ENCODE results near the gene TNRC6B. TPM values are rescaled to one million over a fixed set of nuclear protein-coding genes. Genes with fewer than 3 reads are reported as not detected.

TNRC6B gene
- polyA plus RNA-seq, 1 donor from 2014 or later: 7.6 TPM

- H3K4me3 ChIP-seq (ENCODE audit: low read length): no peak overlapping the region
- peaks cover 15% of the 10 kb centered on the region for H4K20me1 ChIP-seq (ENCODE audit: insufficient read depth)
- H3K27me3 ChIP-seq (ENCODE audit: insufficient read depth, low read depth, low read length): no peaks in the 10 kb centered on the region
- H3K9me2 ChIP-seq (ENCODE audit: insufficient read depth, low read length): no peaks in the 10 kb centered on the region
- no peak overlapping the region for H3K27ac ChIP-seq (ENCODE audit: low read length)
- no peak overlapping the region for H3K9ac ChIP-seq (ENCODE audit: low read length)
- TF ChIP-seq POLR2AphosphoS5 (IDR thresholded peaks at IDR 0.05): no peak
- no peak for TF ChIP-seq EZH2 (IDR thresholded peaks at IDR 0.05; ENCODE audit: borderline replicate concordance, insufficient read depth, low read length, poor library complexity, severe bottlenecking)
- no peak for TF ChIP-seq MXI1 (conservative IDR thresholded peaks at IDR 0.05; ENCODE audit: poor library complexity, severe bottlenecking)
- TF ChIP-seq REST (IDR thresholded peaks at IDR 0.05; ENCODE audit: borderline replicate concordance): no peak
- TF ChIP-seq, protein P1, sequence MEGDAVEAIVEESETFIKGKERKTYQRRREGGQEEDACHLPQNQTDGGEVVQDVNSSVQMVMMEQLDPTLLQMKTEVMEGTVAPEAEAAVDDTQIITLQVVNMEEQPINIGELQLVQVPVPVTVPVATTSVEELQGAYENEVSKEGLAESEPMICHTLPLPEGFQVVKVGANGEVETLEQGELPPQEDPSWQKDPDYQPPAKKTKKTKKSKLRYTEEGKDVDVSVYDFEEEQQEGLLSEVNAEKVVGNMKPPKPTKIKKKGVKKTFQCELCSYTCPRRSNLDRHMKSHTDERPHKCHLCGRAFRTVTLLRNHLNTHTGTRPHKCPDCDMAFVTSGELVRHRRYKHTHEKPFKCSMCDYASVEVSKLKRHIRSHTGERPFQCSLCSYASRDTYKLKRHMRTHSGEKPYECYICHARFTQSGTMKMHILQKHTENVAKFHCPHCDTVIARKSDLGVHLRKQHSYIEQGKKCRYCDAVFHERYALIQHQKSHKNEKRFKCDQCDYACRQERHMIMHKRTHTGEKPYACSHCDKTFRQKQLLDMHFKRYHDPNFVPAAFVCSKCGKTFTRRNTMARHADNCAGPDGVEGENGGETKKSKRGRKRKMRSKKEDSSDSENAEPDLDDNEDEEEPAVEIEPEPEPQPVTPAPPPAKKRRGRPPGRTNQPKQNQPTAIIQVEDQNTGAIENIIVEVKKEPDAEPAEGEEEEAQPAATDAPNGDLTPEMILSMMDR (IDR thresholded peaks at IDR 0.05; ENCODE audit: poor library complexity, severe bottlenecking): no peak
- TF ChIP-seq RAD21 (conservative IDR thresholded peaks at IDR 0.05): no peak
- TF ChIP-seq SMC3 (conservative IDR thresholded peaks at IDR 0.05; ENCODE audit: poor library complexity): no peak
- no peak for TF ChIP-seq EP300 (conservative IDR thresholded peaks at IDR 0.05; ENCODE audit: poor library complexity, severe bottlenecking)
- peaks cover 3% of the 10 kb centered on the region for H3F3A ChIP-seq (ENCODE audit: insufficient read depth, low read length, poor library complexity, severe bottlenecking)
- H3K36me3 ChIP-seq (ENCODE audit: insufficient read depth, low read length): no peaks in the 10 kb centered on the region
- H3K79me2 ChIP-seq (replicated peaks; ENCODE audit: insufficient read depth, low read length): peaks cover 68% of the 10 kb centered on the region
- H2AFZ ChIP-seq (ENCODE audit: low read depth, low read length): no peak overlapping the region
- no peaks in the 10 kb centered on the region for H3K9me3 ChIP-seq (ENCODE audit: low read length)
- no peak overlapping the region for H3K4me2 ChIP-seq (ENCODE audit: low read length)
Measured at GRCh38 chr22:40244586-40244985, 66.9 kb downstream of the TNRC6B start.

- peaks cover 79% of the 10 kb centered on the region for H3K79me2 ChIP-seq (replicated peaks; ENCODE audit: insufficient read depth, low read length)
- no peak overlapping the region for H3K9ac ChIP-seq (ENCODE audit: low read length)
- no peak overlapping the region for H2AFZ ChIP-seq (ENCODE audit: low read depth, low read length)
- TF ChIP-seq POLR2AphosphoS5 (IDR thresholded peaks at IDR 0.05): no peak
- TF ChIP-seq SMC3 (conservative IDR thresholded peaks at IDR 0.05; ENCODE audit: poor library complexity): no peak
- TF ChIP-seq RAD21 (conservative IDR thresholded peaks at IDR 0.05): no peak
- TF ChIP-seq EP300 (conservative IDR thresholded peaks at IDR 0.05; ENCODE audit: poor library complexity, severe bottlenecking): no peak
- no peak for TF ChIP-seq MXI1 (conservative IDR thresholded peaks at IDR 0.05; ENCODE audit: poor library complexity, severe bottlenecking)
- TF ChIP-seq, protein P1 (IDR thresholded peaks at IDR 0.05; ENCODE audit: poor library complexity, severe bottlenecking): no peak
- TF ChIP-seq EZH2 (IDR thresholded peaks at IDR 0.05; ENCODE audit: borderline replicate concordance, insufficient read depth, low read length, poor library complexity, severe bottlenecking): no peak
- no peaks in the 10 kb centered on the region for H3K9me2 ChIP-seq (ENCODE audit: insufficient read depth, low read length)
- no peak overlapping the region for H3K4me3 ChIP-seq (ENCODE audit: low read length)
- H3K36me3 ChIP-seq (ENCODE audit: insufficient read depth, low read length): no peaks in the 10 kb centered on the region
- H4K20me1 ChIP-seq (ENCODE audit: insufficient read depth): peaks cover 6% of the 10 kb centered on the region
- no peaks in the 10 kb centered on the region for H3F3A ChIP-seq (ENCODE audit: insufficient read depth, low read length, poor library complexity, severe bottlenecking)
- H3K9me3 ChIP-seq (ENCODE audit: low read length): no peaks in the 10 kb centered on the region
- no peak overlapping the region for H3K27ac ChIP-seq (ENCODE audit: low read length)
- H3K27me3 ChIP-seq (ENCODE audit: insufficient read depth, low read depth, low read length): no peaks in the 10 kb centered on the region
- no peak overlapping the region for H3K4me2 ChIP-seq (ENCODE audit: low read length)
Measured at GRCh38 chr22:40247976-40248375, 70.3 kb downstream of the TNRC6B start.

All from neural cell (in vitro differentiated cells).